Activated naive CD8-positive, alpha-beta T cell (primary cell): ENCODE measurements around the gene ZBTB42.

ENCODE experiments used
- H3K27ac Mint-ChIP-seq: one replicate; pipeline ENCODE4 v1.8.0; 2021; ENCODE audit warnings: mixed read lengths
- H3K27me3 Mint-ChIP-seq: one replicate; pipeline ENCODE4 v1.8.0; 2021; ENCODE audit warnings: mixed read lengths
- H3K36me3 Mint-ChIP-seq: one replicate; pipeline ENCODE4 v1.8.0; 2021; ENCODE audit warnings: mixed read lengths
- H3K4me1 Mint-ChIP-seq: one replicate; pipeline ENCODE4 v1.8.0; 2021; ENCODE audit warnings: low read depth, mixed read lengths
- H3K4me3 Mint-ChIP-seq: one replicate; pipeline ENCODE4 v1.8.0; 2021; ENCODE audit warnings: mild to moderate bottlenecking, mixed read lengths
- H3K9me3 Mint-ChIP-seq: one replicate; pipeline ENCODE4 v1.8.0; 2021; ENCODE audit warnings: low read depth, mixed read lengths

Gene ZBTB42

GRCh38 chr14:104800771-104801519 is at the start of gene ZBTB42:
Gene ZBTB42, plus strand, starts transcription at chr14:104801101. Its CDS starts 97 bp downstream, at chr14:104801198.
- no peaks in the 10 kb centered on the region for H3K36me3 Mint-ChIP-seq
- no peaks in the 10 kb centered on the region for H3K27me3 Mint-ChIP-seq
- peaks cover 35% of the 10 kb centered on the region for H3K4me1 Mint-ChIP-seq
- peak within 1 kb of the TSS; percentile 89 for H3K4me3 Mint-ChIP-seq
- H3K9me3 Mint-ChIP-seq = no peaks in the 10 kb centered on the region
- peak within 1 kb of the TSS; percentile 58 for H3K27ac Mint-ChIP-seq

DNA sequence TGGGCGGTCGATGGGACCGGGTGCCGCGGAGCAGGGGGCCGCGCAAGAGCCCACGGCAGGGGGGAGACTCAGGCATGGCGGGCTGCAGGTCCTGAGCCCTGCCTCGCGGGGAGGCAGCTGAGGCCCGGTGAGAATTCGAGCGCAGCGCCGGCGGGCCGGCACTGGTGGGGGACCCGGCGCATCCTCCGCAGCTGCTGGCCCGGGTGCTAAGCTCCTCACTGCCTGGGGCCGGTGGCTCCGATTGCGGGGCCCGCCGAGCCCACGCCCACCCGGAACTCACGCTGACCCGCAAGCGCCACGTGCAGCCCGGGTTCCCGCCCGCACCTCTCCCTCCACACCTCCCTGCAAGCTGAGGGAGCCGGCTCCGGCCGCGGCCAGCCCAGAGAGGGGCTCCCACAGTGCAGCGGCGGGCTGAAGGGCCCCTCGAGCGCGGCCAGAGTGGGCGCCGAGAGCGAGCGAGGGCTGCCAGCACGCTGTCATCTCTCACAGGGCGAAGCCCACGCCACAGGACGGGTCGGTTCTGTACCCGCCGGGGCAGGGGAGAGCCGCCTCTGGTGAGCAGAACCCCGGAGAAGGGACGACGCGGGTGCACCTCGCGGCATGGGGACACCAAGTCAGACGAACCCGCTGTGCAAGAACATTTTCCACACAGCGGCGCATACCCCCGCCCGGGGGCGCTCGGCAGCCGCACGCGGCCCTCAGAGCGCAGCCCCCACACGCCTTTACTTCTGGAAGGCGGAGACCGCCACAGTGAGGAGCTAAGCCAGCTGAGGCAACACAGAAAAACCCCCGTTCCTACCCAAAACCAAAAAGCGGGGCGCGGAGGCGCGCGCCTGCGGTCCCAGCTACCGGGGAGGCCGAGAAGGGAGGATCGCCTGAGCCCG is 49.1 kb upstream of the ZBTB42 start:
- H3K4me1 Mint-ChIP-seq = peaks cover 32% of the 10 kb centered on the region
- peak overlapping the region; percentile 86 for H3K27ac Mint-ChIP-seq
- H3K4me3 Mint-ChIP-seq = peak overlapping the region; percentile 95
- no peaks in the 10 kb centered on the region for H3K9me3 Mint-ChIP-seq
- H3K36me3 Mint-ChIP-seq = no peaks in the 10 kb centered on the region
- no peaks in the 10 kb centered on the region for H3K27me3 Mint-ChIP-seq

DNA sequence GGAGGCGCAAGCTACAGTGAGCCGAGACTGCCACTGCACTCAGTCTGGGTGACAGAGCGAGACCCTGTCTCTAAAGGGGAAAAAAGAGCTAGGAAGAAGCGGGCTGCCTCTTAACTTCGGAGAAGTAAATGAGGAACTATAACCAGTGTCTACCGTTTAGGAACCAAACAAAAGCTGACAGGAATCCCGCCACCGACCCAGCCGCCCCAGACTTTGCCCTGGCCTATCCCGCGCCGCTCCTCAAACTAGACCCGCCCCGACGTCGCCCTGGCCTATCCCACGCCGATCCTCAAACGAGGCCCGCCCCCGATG is 48.5 kb upstream of the ZBTB42 start:
- Mint-ChIP-seq H3K4me1 (peaks cover 37% of the 10 kb centered on the region), H3K27me3 (no peaks in the 10 kb centered on the region), H3K9me3 (no peaks in the 10 kb centered on the region)

DNA sequence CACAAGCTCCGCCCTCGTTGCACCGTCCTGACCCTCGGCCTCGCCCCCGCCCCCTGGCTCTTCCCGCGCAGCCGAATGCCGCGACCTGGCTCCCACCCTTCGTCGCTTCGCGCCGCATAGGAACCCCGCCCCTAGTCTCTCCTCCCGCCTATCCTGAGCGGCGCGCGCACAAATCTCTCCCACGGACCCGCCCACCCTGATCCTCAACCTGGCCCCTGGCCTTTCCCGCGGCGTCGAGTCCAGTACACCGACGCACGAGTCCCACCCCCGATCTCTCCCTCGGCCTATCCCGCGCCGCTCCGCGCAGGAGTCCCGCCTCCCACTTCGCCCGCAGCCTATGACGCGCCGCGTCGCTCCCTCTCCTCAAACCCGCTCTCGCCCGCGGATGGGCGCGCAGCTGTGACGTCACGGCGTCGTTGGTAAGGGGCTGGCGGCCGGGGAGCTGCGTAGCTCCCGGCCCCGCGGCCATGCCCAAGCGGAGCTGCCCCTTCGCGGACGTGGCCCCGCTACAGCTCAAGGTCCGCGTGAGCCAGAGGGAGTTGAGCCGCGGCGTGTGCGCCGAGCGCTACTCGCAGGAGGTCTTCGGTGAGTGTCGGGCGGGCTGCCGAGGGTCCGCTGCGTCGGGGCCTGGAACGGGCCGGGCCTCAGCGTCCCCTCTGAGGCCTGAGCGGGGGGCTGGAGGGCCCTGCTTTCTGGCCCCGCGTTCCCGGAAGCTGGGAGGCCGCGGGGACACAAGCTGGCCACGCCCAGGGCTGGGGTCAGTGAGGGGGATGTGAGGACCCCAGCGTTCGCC is 48.0 kb upstream of the ZBTB42 start, which contains the start of gene SIVA1:
SIVA1 (plus strand) TSS at position 413 of the 793 bp plus-strand sequence; CDS start at position 468, 55 bp downstream.
- no peaks in the 10 kb centered on the region for H3K27me3 Mint-ChIP-seq
- no peaks in the 10 kb centered on the region for H3K9me3 Mint-ChIP-seq
- H3K27ac Mint-ChIP-seq = peak within 1 kb of the TSS; percentile 86

More for the DNA sequence above, 48.5 kb upstream of the ZBTB42 start:
- Mint-ChIP-seq H3K36me3 (no peaks in the 10 kb centered on the region), H3K27ac (peak overlapping the region; percentile 86), H3K4me3 (peak overlapping the region; percentile 95)

DNA sequence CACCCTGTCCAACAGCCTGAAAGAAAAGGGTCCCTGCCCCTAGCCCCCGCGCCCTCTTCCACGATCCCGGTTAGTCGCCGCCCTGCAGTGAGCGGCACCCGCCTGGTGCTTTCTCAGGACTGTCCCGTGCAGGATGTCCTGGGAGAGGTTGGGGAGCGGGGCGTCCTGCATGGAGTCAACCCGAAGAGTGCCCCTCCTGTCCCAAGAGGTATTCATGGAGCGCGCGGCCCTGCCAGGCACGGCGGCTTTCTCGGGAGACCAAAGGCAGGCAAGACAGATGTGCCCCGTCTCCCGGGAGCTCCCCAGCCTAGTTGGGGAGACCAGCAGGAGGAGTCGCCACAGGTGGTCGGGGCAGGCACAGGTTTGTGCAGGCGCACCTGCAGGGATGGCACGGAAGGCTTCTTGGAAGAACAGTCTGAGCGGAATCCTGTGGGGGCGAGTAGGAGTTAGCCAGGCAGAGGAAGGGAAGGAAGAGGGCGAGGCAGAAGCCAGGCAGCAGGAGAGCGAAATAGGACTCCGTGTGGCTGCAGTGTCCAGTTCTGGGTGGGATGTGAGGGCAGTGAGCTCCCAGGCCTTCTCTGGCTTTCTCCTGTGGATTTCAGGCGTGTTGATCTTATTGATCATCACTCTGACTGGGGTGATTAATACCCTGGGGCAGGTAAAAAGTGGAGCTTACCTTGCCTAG is 47.2 kb upstream of the ZBTB42 start:
- H3K4me3 Mint-ChIP-seq = peak overlapping the region; percentile 95
- no peaks in the 10 kb centered on the region for H3K36me3 Mint-ChIP-seq
- no peaks in the 10 kb centered on the region for H3K9me3 Mint-ChIP-seq
- peak overlapping the region; percentile 84 for H3K27ac Mint-ChIP-seq
- H3K27me3 Mint-ChIP-seq = no peaks in the 10 kb centered on the region
- peaks cover 39% of the 10 kb centered on the region for H3K4me1 Mint-ChIP-seq

More for the DNA sequence above, 48.0 kb upstream of the ZBTB42 start, which contains the start of gene SIVA1:
- H3K4me3 Mint-ChIP-seq = peak within 1 kb of the TSS; percentile 95
- H3K36me3 Mint-ChIP-seq = no peaks in the 10 kb centered on the region
- peaks cover 39% of the 10 kb centered on the region for H3K4me1 Mint-ChIP-seq

- H3K27me3 Mint-ChIP-seq = no peaks in the 10 kb centered on the region
- H3K9me3 Mint-ChIP-seq = no peaks in the 10 kb centered on the region
- peak overlapping the region; percentile 95 for H3K4me3 Mint-ChIP-seq
- H3K27ac Mint-ChIP-seq = peak overlapping the region; percentile 84
- no peaks in the 10 kb centered on the region for H3K36me3 Mint-ChIP-seq
- peaks cover 39% of the 10 kb centered on the region for H3K4me1 Mint-ChIP-seq
Observed at GRCh38 chr14:104754213-104754851, 46.6 kb upstream of the ZBTB42 start.

GRCh38 chr14:104755621-104756020 is 45.3 kb upstream of the ZBTB42 start:
- Mint-ChIP-seq H3K36me3 (no peaks in the 10 kb centered on the region), H3K27ac (no peak overlapping the region), H3K4me3 (peak overlapping the region; percentile 95), H3K27me3 (no peaks in the 10 kb centered on the region), H3K9me3 (no peaks in the 10 kb centered on the region), H3K4me1 (peaks cover 39% of the 10 kb centered on the region)

DNA sequence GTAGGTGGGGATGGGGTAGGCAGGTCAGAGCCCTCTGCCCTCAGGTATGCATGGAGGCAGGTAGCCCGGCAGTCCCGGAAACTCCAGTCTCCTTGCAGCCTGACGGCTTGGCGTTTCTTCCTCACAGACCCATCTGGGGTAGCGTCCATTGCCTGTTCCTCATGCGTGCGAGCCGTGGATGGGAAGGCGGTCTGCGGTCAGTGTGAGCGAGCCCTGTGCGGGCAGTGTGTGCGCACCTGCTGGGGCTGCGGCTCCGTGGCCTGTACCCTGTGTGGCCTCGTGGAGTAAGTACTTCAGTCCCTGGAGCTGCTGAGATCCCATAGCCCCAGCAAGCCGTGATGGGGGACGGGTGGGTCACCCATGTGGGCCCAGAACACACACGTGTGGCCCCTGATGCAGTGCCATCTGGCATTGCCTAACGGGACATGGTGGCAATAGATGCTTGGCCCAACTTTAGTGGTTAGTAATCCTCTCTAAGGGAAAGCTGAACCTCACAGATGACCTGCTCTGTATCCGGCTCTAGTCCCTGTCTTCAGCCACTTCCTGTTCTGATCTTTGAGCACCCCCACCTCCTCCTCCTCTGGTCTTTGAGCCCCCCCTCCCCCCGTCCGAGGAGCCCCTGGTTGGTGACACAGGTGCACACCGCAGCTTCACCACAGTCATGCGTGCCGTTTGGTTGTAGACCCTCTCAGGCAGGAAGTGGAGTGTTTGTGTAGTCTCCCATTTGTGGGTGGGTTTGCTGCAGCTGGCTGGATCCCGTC is 44.2 kb upstream of the ZBTB42 start:
- Mint-ChIP-seq H3K27me3 (no peaks in the 10 kb centered on the region), H3K4me1 (peaks cover 39% of the 10 kb centered on the region), H3K4me3 (peak overlapping the region; percentile 51), H3K36me3 (no peaks in the 10 kb centered on the region), H3K9me3 (no peaks in the 10 kb centered on the region), H3K27ac (peak overlapping the region; percentile 75)

- peak overlapping the region; percentile 75 for H3K27ac Mint-ChIP-seq
- no peaks in the 10 kb centered on the region for H3K9me3 Mint-ChIP-seq
- no peaks in the 10 kb centered on the region for H3K27me3 Mint-ChIP-seq
- peaks cover 2% of the 10 kb centered on the region for H3K36me3 Mint-ChIP-seq
- H3K4me3 Mint-ChIP-seq = peak overlapping the region; percentile 38
- H3K4me1 Mint-ChIP-seq = peaks cover 39% of the 10 kb centered on the region
Observed at GRCh38 chr14:104757238-104757585, 43.7 kb upstream of the ZBTB42 start.

GRCh38 chr14:104757681-104758392 is 43.1 kb upstream of the ZBTB42 start:
- Mint-ChIP-seq H3K36me3 (peaks cover 4% of the 10 kb centered on the region), H3K9me3 (no peaks in the 10 kb centered on the region), H3K4me3 (no peak overlapping the region), H3K4me1 (peaks cover 36% of the 10 kb centered on the region), H3K27ac (peak overlapping the region; percentile 22), H3K27me3 (no peaks in the 10 kb centered on the region)

DNA sequence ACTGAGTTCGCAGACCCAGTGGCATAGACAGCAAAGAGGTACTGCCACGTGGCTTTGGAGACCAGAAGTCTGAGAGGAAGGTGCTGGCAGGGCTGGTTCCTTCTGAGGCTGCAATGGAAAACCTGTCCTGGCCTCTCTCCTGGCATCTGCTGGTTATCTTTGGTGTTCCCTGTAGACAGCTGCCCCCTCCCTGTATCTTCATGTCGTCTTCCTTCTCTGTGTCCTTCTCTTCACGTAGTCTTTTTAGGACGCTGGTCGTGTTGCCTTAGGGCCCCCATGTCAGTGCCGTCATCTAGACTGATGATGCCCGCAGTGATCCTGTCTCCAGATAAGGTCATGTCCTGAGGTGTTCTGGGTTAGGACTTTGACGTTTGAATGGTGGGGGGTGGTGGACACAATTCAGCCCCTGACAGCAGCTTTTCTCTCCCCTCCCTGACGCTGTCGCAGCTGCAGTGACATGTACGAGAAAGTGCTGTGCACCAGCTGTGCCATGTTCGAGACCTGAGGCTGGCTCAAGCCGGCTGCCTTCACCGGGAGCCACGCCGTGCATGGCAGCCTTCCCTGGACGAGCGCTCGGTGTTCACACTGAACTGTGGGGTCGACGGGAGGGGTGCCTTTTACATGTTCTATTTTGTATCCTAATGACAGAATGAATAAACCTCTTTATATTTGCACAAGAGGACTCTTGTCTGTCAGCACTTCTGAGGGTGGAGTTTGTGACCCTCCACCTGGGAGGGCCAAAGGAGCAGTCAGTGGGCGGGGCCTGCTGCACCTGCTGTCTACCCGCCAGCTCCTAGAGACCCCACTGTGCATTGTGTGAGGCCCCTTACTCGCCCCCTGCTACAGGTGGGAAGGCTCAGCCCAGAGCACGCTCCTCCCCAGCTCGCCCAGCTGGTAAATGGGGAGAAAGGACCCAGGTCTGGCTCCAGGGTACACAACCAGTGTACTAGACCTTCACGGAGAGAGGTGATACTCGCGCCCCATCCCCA is 41.6 kb upstream of the ZBTB42 start:
- H3K27me3 Mint-ChIP-seq = no peaks in the 10 kb centered on the region
- peaks cover 4% of the 10 kb centered on the region for H3K36me3 Mint-ChIP-seq
- H3K4me1 Mint-ChIP-seq = peaks cover 28% of the 10 kb centered on the region
- no peaks in the 10 kb centered on the region for H3K9me3 Mint-ChIP-seq
- H3K4me3 Mint-ChIP-seq = no peak overlapping the region
- no peak overlapping the region for H3K27ac Mint-ChIP-seq

GRCh38 chr14:104765517-104765916 is 35.4 kb upstream of the ZBTB42 start:
- peaks cover 6% of the 10 kb centered on the region for H3K36me3 Mint-ChIP-seq
- H3K4me1 Mint-ChIP-seq = peaks cover 4% of the 10 kb centered on the region
- no peaks in the 10 kb centered on the region for H3K9me3 Mint-ChIP-seq
- H3K27ac Mint-ChIP-seq = no peak overlapping the region
- H3K4me3 Mint-ChIP-seq = no peak overlapping the region
- no peaks in the 10 kb centered on the region for H3K27me3 Mint-ChIP-seq
